ENCODE measurements around the gene ACADSB.
A peak's percentile ranks its signal among the peaks of the same experiment; 100 is the strongest.

The ACADSB gene

DNA sequence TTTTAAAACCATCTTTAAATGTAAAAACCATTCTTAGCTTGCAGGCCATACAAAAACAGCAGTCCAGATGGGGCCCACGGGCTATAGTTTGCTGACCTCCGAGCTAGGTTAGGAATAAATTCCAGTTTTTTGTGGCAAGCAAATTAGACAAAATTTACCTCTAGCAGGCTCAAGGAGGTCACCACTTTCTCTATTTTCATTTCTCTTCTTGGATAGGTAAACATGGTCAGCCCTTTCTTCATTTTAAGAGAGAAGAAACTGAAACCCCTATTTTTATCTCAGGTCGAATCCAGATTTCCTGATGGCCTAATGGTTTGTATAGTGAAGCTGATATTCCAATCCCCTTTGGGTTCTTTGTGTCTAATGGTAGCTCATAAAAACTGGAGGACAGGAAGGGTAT is 10.9 kb upstream of the ACADSB start:
- H3K4ac ChIP-seq (ENCODE audit: low read depth in 1 of 2, low read length in 2 of 2), result no peak overlapping the region
- H2AK5ac ChIP-seq (ENCODE audit: low read length, severe bottlenecking), result no peak overlapping the region
- H3K9ac ChIP-seq (ENCODE audit: low read length), result no peak overlapping the region
- H3K23ac ChIP-seq (ENCODE audit: low read length in 2 of 2), result no peak overlapping the region
- no peak for DNase-seq
- no peak overlapping the region for H2AFZ ChIP-seq (ENCODE audit: low read depth, low read length)
- H3K79me1 ChIP-seq (replicated peaks; ENCODE audit: low read length, poor library complexity, severe bottlenecking), result peaks cover 23% of the 10 kb centered on the region
- H2BK12ac ChIP-seq (ENCODE audit: low read length in 2 of 2), result no peak overlapping the region
- H2BK120ac ChIP-seq (ENCODE audit: low read depth, low read length), result no peak overlapping the region
- 92% methylated on average over 2 of the region's 3 CpGs for WGBS
- no peak overlapping the region for H2BK5ac ChIP-seq (ENCODE audit: low read depth, low read length, poor library complexity, severe bottlenecking)
- H3K14ac ChIP-seq (ENCODE audit: low read length in 2 of 2), result no peak overlapping the region
- H3K27me3 ChIP-seq (ENCODE audit: control insufficient read depth in 1 of 2, insufficient read depth in 1 of 2, low read length in 2 of 2), result no peaks in the 10 kb centered on the region
- H3K9me3 ChIP-seq (ENCODE audit: control insufficient read depth, low read length), result no peaks in the 10 kb centered on the region
- H2BK15ac ChIP-seq (ENCODE audit: low read depth, poor library complexity, severe bottlenecking), result no peak overlapping the region
- no peak overlapping the region for H3K4me2 ChIP-seq (ENCODE audit: low read length, poor library complexity, severe bottlenecking)
- H3K4me1 ChIP-seq (ENCODE audit: control insufficient read depth, insufficient read depth, low read depth, low read length), result peaks cover 1% of the 10 kb centered on the region
- peaks cover 12 to 57% of the 10 kb centered on the region in 2 experiments for H3K36me3 ChIP-seq (ENCODE audit: control insufficient read depth in 1 of 2, insufficient read depth in 2 of 2, low read depth in 1 of 2, low read length in 2 of 2)
- H3K4me3 ChIP-seq (ENCODE audit: insufficient read depth in 1 of 2, low read depth in 1 of 2, low read length in 2 of 2), result no peak overlapping the region
- no peak overlapping the region for H3K18ac ChIP-seq (ENCODE audit: low read depth in 1 of 2, low read length in 2 of 2)
- H4K91ac ChIP-seq (ENCODE audit: low read length), result no peak overlapping the region
- no peak overlapping the region for H3K27ac ChIP-seq (ENCODE audit: low read length, poor library complexity, severe bottlenecking)
- H4K8ac ChIP-seq (ENCODE audit: low read length), result no peak overlapping the region

DNA sequence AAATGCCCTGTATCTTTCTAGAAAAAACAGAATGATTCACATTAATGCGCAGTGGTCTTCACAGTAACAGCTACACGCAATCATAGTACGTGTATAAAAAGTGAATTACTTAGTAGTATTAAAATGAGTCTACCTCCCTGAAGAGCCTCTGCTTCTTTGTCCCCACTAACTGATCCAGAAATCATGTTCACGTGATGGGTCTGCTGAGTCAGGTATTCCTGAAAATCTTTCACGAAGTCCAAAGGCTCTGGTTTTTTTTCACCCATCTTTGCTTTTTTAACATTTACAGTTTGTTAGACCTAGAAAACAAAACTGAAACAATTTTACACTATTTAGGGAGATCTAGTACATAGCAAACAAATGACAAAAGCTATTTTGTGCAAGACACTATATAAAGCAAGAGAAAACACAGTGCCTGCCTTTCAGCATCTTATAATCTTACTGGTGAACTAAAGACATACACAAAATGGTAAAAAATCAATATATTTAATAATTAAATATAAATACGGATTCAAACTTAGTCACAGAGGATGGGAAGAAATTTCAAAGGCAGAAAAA is 10.4 kb upstream of the ACADSB start:
- H3K9me3 ChIP-seq (ENCODE audit: control insufficient read depth, low read length), result no peaks in the 10 kb centered on the region
- no peak overlapping the region for H4K8ac ChIP-seq (ENCODE audit: low read length)
- WGBS, result 91% methylated on average over 5 of the region's 6 CpGs

DNA sequence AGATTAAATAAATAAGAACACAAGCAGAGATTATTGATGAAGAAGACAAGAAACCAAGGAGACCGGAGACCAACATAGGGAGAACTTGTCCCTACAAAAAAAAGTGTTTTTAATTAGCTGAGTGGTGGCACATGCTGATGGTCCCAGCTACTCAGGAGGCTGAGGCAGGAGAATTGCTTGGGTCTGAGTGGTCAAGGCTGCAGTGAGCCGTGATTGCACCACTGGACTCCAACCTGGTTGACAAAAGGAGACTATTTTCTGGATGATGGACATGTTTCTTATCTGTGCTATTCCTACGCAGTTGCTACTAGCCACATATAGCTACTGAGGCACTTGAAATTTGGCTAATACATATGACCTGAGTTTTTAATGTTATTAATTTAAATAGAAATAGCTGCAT is 9.9 kb upstream of the ACADSB start:
- no peak overlapping the region for H3K4ac ChIP-seq (ENCODE audit: low read depth in 1 of 2, low read length in 2 of 2)
- no peak overlapping the region for H2AFZ ChIP-seq (ENCODE audit: low read depth, low read length)
- H2BK120ac ChIP-seq (ENCODE audit: low read depth, low read length), result no peak overlapping the region
- H3K4me2 ChIP-seq (ENCODE audit: low read length, poor library complexity, severe bottlenecking), result no peak overlapping the region
- over 99% methylated on average over 2 of the region's 3 CpGs for WGBS
- no peak overlapping the region for H4K8ac ChIP-seq (ENCODE audit: low read length)
- no peak overlapping the region for H3K27ac ChIP-seq (ENCODE audit: low read length, poor library complexity, severe bottlenecking)
- no peak overlapping the region for H3K9ac ChIP-seq (ENCODE audit: low read length)
- H3K23ac ChIP-seq (ENCODE audit: low read length in 2 of 2), result no peak overlapping the region
- no peak overlapping the region for H3K4me3 ChIP-seq (ENCODE audit: insufficient read depth in 1 of 2, low read depth in 1 of 2, low read length in 2 of 2)
- no peak for DNase-seq
- H3K27me3 ChIP-seq (ENCODE audit: control insufficient read depth in 1 of 2, insufficient read depth in 1 of 2, low read length in 2 of 2), result no peaks in the 10 kb centered on the region
- no peak overlapping the region for H2AK5ac ChIP-seq (ENCODE audit: low read length, severe bottlenecking)
- peaks cover 21% of the 10 kb centered on the region for H3K79me1 ChIP-seq (replicated peaks; ENCODE audit: low read length, poor library complexity, severe bottlenecking)
- H3K36me3 ChIP-seq (ENCODE audit: control insufficient read depth in 1 of 2, insufficient read depth in 2 of 2, low read depth in 1 of 2, low read length in 2 of 2), result peaks cover 9 to 46% of the 10 kb centered on the region in 2 experiments
- H3K9me3 ChIP-seq (ENCODE audit: control insufficient read depth, low read length), result no peaks in the 10 kb centered on the region
- no peak overlapping the region for H2BK5ac ChIP-seq (ENCODE audit: low read depth, low read length, poor library complexity, severe bottlenecking)
- no peak overlapping the region for H2BK12ac ChIP-seq (ENCODE audit: low read length in 2 of 2)
- H4K91ac ChIP-seq (ENCODE audit: low read length), result no peak overlapping the region
- H2BK15ac ChIP-seq (ENCODE audit: low read depth, poor library complexity, severe bottlenecking), result no peak overlapping the region
- no peak overlapping the region for H3K18ac ChIP-seq (ENCODE audit: low read depth in 1 of 2, low read length in 2 of 2)
- H3K4me1 ChIP-seq (ENCODE audit: control insufficient read depth, insufficient read depth, low read depth, low read length), result peaks cover 1% of the 10 kb centered on the region
- no peak overlapping the region for H3K14ac ChIP-seq (ENCODE audit: low read length in 2 of 2)

More for the DNA sequence above, 10.4 kb upstream of the ACADSB start:
- H3K4me3 ChIP-seq (ENCODE audit: insufficient read depth in 1 of 2, low read depth in 1 of 2, low read length in 2 of 2), result no peak overlapping the region
- H2BK120ac ChIP-seq (ENCODE audit: low read depth, low read length), result no peak overlapping the region
- no peak overlapping the region for H3K23ac ChIP-seq (ENCODE audit: low read length in 2 of 2)
- H2BK15ac ChIP-seq (ENCODE audit: low read depth, poor library complexity, severe bottlenecking), result no peak overlapping the region
- no peak overlapping the region for H2BK12ac ChIP-seq (ENCODE audit: low read length in 2 of 2)
- H3K9ac ChIP-seq (ENCODE audit: low read length), result no peak overlapping the region
- peaks cover 23% of the 10 kb centered on the region for H3K79me1 ChIP-seq (replicated peaks; ENCODE audit: low read length, poor library complexity, severe bottlenecking)
- no peak overlapping the region for H3K4ac ChIP-seq (ENCODE audit: low read depth in 1 of 2, low read length in 2 of 2)
- H3K36me3 ChIP-seq (ENCODE audit: control insufficient read depth in 1 of 2, insufficient read depth in 2 of 2, low read depth in 1 of 2, low read length in 2 of 2), result peaks cover 12 to 51% of the 10 kb centered on the region in 2 experiments
- H2BK5ac ChIP-seq (ENCODE audit: low read depth, low read length, poor library complexity, severe bottlenecking), result no peak overlapping the region
- no peak overlapping the region for H2AK5ac ChIP-seq (ENCODE audit: low read length, severe bottlenecking)
- peaks cover 1% of the 10 kb centered on the region for H3K4me1 ChIP-seq (ENCODE audit: control insufficient read depth, insufficient read depth, low read depth, low read length)
- no peak overlapping the region for H3K14ac ChIP-seq (ENCODE audit: low read length in 2 of 2)
- H2AFZ ChIP-seq (ENCODE audit: low read depth, low read length), result no peak overlapping the region
- no peak for DNase-seq
- H3K27me3 ChIP-seq (ENCODE audit: control insufficient read depth in 1 of 2, insufficient read depth in 1 of 2, low read length in 2 of 2), result no peaks in the 10 kb centered on the region
- no peak overlapping the region for H3K4me2 ChIP-seq (ENCODE audit: low read length, poor library complexity, severe bottlenecking)
- H3K18ac ChIP-seq (ENCODE audit: low read depth in 1 of 2, low read length in 2 of 2), result no peak overlapping the region
- H4K91ac ChIP-seq (ENCODE audit: low read length), result no peak overlapping the region
- H3K27ac ChIP-seq (ENCODE audit: low read length, poor library complexity, severe bottlenecking), result no peak overlapping the region

DNA sequence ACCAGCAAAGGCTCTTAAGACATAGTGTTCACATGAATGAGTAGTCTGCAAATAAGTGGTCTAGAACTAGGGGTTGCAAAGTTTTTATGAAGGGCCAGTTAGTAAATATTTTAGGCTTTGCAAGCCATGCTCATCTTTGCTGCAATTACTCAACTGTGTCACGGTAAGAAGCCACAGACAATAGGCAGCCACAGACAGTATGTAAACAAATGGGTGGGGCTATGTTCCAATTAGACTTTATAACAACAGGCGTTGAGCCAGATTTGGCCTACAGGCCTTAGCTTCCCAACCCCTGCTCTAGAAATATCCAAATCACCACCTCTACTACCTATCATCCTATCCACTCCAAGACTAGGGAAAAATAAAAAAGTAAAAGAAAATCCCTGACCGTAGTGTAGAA is 9.5 kb upstream of the ACADSB start:
- H3K14ac ChIP-seq (ENCODE audit: low read length in 2 of 2), result no peak overlapping the region
- no peak overlapping the region for H2BK15ac ChIP-seq (ENCODE audit: low read depth, poor library complexity, severe bottlenecking)
- no peak overlapping the region for H3K4me3 ChIP-seq (ENCODE audit: insufficient read depth in 1 of 2, low read depth in 1 of 2, low read length in 2 of 2)
- H3K27me3 ChIP-seq (ENCODE audit: control insufficient read depth in 1 of 2, insufficient read depth in 1 of 2, low read length in 2 of 2), result no peaks in the 10 kb centered on the region
- no peak overlapping the region for H2BK12ac ChIP-seq (ENCODE audit: low read length in 2 of 2)
- WGBS, result 53% methylated on average over 2 of the region's 3 CpGs
- H3K4ac ChIP-seq (ENCODE audit: low read depth in 1 of 2, low read length in 2 of 2), result no peak overlapping the region
- peaks cover 18% of the 10 kb centered on the region for H3K79me1 ChIP-seq (replicated peaks; ENCODE audit: low read length, poor library complexity, severe bottlenecking)
- peaks cover 6 to 42% of the 10 kb centered on the region in 2 experiments for H3K36me3 ChIP-seq (ENCODE audit: control insufficient read depth in 1 of 2, insufficient read depth in 2 of 2, low read depth in 1 of 2, low read length in 2 of 2)
- no peak overlapping the region for H2AK5ac ChIP-seq (ENCODE audit: low read length, severe bottlenecking)
- no peak overlapping the region for H2BK5ac ChIP-seq (ENCODE audit: low read depth, low read length, poor library complexity, severe bottlenecking)
- H2AFZ ChIP-seq (ENCODE audit: low read depth, low read length), result no peak overlapping the region
- H3K23ac ChIP-seq (ENCODE audit: low read length in 2 of 2), result no peak overlapping the region
- H2BK120ac ChIP-seq (ENCODE audit: low read depth, low read length), result no peak overlapping the region
- H4K8ac ChIP-seq (ENCODE audit: low read length), result no peak overlapping the region
- no peaks in the 10 kb centered on the region for H3K9me3 ChIP-seq (ENCODE audit: control insufficient read depth, low read length)
- no peak overlapping the region for H3K27ac ChIP-seq (ENCODE audit: low read length, poor library complexity, severe bottlenecking)
- no peak overlapping the region for H3K18ac ChIP-seq (ENCODE audit: low read depth in 1 of 2, low read length in 2 of 2)
- no peak overlapping the region for H3K9ac ChIP-seq (ENCODE audit: low read length)
- DNase-seq, result peak; percentile 9
- H3K4me1 ChIP-seq (ENCODE audit: control insufficient read depth, insufficient read depth, low read depth, low read length), result peaks cover 1% of the 10 kb centered on the region
- H3K4me2 ChIP-seq (ENCODE audit: low read length, poor library complexity, severe bottlenecking), result no peak overlapping the region
- H4K91ac ChIP-seq (ENCODE audit: low read length), result no peak overlapping the region
